GM12801 (cell line): ENCODE measurements around the gene MORN4.

Experiments
- TF ChIP-seq, protein P1 (sequence below): IDR thresholded peaks from one replicate; pipeline ENCODE4 v1.5.1; 2011; ENCODE audit warnings: control low read depth; ENCODE audit not compliant: insufficient read length; ENCODE audit errors: extremely low read depth

The MORN4 gene

DNA sequence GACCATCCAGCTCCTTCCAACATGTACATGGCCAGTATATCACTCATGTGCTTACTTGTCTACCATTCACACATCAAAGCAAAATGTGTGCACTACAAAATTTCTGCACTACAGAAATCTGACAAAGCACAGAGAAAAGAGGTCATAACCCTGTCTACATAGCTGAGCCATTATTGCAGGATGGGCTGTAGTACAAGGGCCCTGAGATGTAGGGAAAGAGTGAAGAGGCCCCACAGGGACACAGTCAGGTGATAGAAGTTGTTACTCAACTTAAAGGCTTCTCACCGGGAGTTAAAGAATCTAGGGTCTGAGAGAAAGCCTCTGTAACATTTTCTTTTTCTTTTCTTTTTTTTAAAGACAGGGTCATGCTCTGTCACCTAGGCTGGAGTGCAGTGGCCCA, 36.3 kb upstream of the MORN4 start:
- TF ChIP-seq, protein P1, sequence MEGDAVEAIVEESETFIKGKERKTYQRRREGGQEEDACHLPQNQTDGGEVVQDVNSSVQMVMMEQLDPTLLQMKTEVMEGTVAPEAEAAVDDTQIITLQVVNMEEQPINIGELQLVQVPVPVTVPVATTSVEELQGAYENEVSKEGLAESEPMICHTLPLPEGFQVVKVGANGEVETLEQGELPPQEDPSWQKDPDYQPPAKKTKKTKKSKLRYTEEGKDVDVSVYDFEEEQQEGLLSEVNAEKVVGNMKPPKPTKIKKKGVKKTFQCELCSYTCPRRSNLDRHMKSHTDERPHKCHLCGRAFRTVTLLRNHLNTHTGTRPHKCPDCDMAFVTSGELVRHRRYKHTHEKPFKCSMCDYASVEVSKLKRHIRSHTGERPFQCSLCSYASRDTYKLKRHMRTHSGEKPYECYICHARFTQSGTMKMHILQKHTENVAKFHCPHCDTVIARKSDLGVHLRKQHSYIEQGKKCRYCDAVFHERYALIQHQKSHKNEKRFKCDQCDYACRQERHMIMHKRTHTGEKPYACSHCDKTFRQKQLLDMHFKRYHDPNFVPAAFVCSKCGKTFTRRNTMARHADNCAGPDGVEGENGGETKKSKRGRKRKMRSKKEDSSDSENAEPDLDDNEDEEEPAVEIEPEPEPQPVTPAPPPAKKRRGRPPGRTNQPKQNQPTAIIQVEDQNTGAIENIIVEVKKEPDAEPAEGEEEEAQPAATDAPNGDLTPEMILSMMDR = no peak

DNA sequence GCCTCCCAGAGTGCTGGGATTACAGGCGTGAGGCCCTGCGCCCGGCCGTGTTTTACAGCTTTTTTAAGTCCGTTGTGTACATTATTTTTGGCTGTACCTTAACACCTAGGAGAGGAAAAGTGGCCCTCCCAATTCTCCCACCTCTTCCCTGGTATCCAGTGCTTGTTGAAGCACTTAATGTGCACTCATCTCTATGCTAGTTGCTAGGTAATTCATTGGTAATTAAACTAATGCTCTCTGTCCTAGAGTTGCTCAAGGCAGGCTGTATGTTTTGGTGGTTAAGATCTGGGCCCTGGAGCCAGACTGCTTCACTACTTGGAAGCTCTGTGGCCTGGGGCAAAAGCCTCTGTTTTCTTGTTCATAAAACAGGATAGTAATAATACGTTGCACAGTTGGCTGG, 34.2 kb upstream of the MORN4 start:
- TF ChIP-seq, protein P1 = no peak

DNA sequence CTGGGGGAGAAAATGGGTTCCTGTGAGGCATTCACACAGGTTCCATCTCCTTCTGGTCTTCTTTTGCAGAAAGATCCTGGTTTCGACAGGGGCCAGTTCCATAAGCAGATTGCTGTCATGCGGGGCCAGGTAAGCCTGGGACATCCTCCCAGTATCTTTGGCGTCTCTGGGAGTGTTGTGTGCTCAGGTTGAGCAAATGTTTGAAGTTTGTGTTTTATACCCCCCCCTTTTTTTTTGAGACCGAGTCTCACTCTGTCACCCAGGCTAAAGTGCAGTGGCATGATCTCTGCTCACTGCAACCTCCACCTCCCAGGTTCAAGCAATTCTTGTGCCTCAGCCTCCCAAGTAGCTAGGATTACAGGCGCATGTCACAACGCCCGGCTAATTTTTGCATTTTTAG, 33.7 kb upstream of the MORN4 start:
- TF ChIP-seq, protein P1 = no peak

DNA sequence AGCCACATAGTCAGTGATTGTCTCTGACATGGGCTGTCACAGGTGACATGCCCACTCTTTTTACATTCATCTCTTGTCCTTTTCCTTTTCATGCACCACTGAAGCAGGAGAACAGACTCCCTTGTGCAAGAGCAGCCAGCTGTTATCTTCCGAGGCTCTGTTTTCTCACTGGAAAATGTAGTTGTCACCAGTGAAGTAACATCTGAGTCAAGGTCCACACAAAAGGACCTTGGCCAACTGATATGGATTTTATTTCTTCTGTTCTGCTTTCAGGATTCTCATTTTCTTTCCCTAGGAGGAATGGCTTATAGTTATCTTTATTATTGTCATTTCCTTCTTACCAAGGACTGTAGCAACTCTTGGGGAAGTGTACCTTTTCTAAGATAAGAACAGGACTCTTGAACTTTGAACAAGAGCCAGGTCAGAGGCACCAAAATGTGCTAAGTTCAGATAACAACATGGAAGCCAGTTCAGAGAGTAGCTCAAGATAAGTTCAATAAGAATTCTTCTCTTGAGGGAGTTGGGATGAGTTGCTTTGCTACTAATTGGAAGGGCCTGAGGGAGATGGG, 31.1 kb upstream of the MORN4 start:
- TF ChIP-seq, protein P1 = no peak

DNA sequence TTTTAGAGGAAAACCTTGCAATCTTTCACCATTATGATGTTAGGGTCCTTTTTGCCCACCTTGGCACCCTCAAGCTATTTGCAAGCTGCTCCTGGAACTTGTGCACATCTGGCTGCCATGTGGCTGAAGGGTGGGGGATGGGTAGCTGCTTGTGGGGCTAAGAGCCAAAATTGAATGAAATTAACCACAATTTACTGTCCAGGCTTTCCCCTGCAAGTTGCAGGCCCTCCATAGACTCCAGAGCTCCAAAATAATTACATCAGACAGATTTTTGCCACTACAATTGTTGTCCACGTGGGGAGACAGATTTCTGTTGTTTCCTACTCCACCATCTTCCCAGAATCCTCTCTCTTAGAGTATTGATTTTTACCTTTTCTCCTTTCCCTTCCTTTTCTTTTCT, 26.3 kb upstream of the MORN4 start:
- TF ChIP-seq, protein P1 = no peak

DNA sequence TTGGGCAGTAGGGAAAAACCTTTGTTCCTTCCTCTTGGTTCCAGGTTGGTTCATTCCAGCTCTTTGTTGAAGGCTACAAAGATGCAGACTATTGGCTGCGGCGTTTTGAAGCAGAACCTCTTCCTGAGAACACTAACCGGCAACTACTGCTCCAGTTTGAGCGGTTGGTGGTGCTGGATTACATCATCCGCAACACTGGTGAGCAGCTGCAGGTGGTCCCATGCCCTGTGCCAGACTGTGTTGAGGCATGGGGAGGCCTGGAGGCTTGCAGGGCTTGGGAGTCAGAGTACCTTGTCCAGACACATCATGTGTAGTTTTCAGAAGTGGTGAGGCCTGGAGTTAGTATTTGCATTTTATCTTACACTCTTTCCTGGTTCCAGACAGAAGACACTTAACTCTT, 23.5 kb upstream of the MORN4 start:
- TF ChIP-seq, protein P1 = no peak

DNA sequence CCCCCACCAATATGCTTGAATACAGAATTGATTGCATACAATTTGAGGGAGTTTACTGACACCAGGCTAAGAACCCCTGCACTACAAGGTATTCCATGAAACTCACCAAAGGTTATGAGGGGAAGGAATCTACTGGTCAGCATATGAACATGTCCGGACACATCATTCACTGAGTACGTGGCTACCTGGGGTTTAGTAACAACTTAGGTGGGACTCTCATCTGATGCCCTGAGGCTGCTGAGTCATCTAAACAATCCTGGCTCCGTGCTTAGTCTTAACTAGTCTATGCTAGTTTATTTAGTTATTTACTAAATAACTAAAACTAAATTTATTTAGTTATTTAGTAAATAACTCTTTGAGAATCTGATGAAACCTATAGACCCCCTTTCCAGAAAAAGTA, 18.5 kb upstream of the MORN4 start:
- TF ChIP-seq, protein P1 = no peak
